Muscle layer of duodenum (tissue), 2 donors: ENCODE measurements around the gene FMNL3.
"Not testable (repeated sequence)": the region's sequence is repeated elsewhere in the genome, so short reads cannot be mapped to it uniquely, and the experiment has no call there.

Experiments used
- H3K27ac ChIP-seq: one replicate; pipeline ENCODE4 v1.7.0; 2013; ENCODE audit warnings: mild to moderate bottlenecking, low read length
- H3K27me3 ChIP-seq: one replicate; pipeline ENCODE4 v1.7.0; 2013; ENCODE audit warnings: low read depth, mild to moderate bottlenecking, control low read depth, low read length
- H3K36me3 ChIP-seq, 2 donors: one replicate each; pipeline ENCODE4 v1.7.0; 2013; ENCODE audit warnings: low read length in 2 of 2, control low read depth in 1 of 2, mild to moderate bottlenecking in 1 of 2; ENCODE audit not compliant: insufficient read depth in 2 of 2, control insufficient read depth in 1 of 2
- H3K4me1 ChIP-seq, 2 donors: one replicate each; pipeline ENCODE4 v1.7.0; 2013; ENCODE audit warnings: low read length in 2 of 2, mild to moderate bottlenecking in 2 of 2, control low read depth in 1 of 2, moderate library complexity in 1 of 2; ENCODE audit not compliant: insufficient read depth in 2 of 2, control insufficient read depth in 1 of 2
- H3K4me3 ChIP-seq, 2 donors: one replicate each; pipeline ENCODE4 v1.7.0; 2013; ENCODE audit warnings: low read length in 2 of 2, low read depth in 1 of 2, mild to moderate bottlenecking in 1 of 2
- H3K9me3 ChIP-seq, 2 donors: one replicate each; pipeline ENCODE4 v1.7.0; 2013; ENCODE audit warnings: low read length in 2 of 2, control low read depth in 1 of 2, mild to moderate bottlenecking in 1 of 2; ENCODE audit not compliant: control insufficient read depth in 1 of 2
- donor health status: healthy.

FMNL3 gene, protein sequence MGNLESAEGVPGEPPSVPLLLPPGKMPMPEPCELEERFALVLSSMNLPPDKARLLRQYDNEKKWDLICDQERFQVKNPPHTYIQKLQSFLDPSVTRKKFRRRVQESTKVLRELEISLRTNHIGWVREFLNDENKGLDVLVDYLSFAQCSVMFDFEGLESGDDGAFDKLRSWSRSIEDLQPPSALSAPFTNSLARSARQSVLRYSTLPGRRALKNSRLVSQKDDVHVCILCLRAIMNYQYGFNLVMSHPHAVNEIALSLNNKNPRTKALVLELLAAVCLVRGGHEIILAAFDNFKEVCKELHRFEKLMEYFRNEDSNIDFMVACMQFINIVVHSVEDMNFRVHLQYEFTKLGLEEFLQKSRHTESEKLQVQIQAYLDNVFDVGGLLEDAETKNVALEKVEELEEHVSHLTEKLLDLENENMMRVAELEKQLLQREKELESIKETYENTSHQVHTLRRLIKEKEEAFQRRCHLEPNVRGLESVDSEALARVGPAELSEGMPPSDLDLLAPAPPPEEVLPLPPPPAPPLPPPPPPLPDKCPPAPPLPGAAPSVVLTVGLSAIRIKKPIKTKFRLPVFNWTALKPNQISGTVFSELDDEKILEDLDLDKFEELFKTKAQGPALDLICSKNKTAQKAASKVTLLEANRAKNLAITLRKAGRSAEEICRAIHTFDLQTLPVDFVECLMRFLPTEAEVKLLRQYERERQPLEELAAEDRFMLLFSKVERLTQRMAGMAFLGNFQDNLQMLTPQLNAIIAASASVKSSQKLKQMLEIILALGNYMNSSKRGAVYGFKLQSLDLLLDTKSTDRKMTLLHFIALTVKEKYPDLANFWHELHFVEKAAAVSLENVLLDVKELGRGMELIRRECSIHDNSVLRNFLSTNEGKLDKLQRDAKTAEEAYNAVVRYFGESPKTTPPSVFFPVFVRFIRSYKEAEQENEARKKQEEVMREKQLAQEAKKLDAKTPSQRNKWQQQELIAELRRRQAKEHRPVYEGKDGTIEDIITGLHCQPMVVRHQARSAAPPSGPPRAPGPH

DNA sequence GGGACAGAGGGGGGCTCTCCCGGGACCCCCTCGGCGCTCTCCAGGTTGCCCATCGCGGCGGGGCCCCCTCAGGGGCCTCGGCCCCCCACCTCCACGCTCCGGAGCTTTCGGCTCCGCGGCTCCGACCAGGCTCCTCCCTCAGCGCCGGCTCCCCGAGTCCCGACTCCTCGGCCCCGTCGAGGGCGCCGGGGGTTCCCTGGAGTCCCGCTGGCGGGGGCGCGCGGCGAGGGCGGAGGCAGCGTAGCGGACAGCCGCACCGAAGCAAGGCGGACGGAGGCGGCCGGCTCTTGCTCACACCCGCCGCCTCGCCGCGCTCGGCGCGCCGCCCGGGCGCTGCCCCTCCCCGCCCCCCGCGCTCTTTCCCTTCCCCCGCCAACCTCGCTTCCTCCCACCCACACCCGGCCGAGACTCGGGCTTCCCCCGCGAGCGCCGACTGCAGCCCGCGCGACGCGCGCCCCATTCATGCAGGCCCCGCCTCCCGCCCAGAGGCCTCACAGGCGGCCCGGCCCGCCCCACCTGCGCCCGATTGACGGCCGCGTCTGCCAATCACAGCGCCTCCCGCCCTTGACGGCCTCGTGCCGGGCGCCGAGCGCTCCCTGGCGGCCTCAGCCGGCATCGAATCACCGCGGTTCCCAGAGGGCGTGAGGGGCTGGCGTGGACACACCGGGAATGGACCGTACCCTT lies at the start of gene FMNL3:
TSS of gene FMNL3 (minus strand) at position 278 of the 684 bp plus-strand sequence. CDS start at position 53, 225 bp downstream.
- Histone ChIP-seq H3K9me3 (no peaks in the 10 kb centered on the region), H3K27me3 (no peaks in the 10 kb centered on the region), H3K4me3 (peak within 1 kb of the TSS; percentile 64 to 73), H3K27ac (peak within 1 kb of the TSS; percentile 77), H3K4me1 (peaks cover 19% of the 10 kb centered on the region in 2 donors), H3K36me3 (no peaks in the 10 kb centered on the region)

- Histone ChIP-seq H3K4me1 (peaks cover 16 to 75% of the 10 kb centered on the region in 2 donors), H3K27ac (no peak overlapping the region), H3K36me3 (peaks cover 29 to 32% of the 10 kb centered on the region in 2 donors)
These were observed 43.8 kb upstream of the FMNL3 start for GRCh38 chr12:49750996-49751393.

GRCh38 chr12:49750027-49750995 lies 43.1 kb upstream of the FMNL3 start:
- no peaks in the 10 kb centered on the region for H3K9me3 ChIP-seq
- peaks cover 16 to 81% of the 10 kb centered on the region in 2 donors for H3K4me1 ChIP-seq
- H3K36me3 ChIP-seq, result peaks cover 26% of the 10 kb centered on the region in 2 donors
- no peak overlapping the region for H3K4me3 ChIP-seq
- H3K27ac ChIP-seq, result no peak overlapping the region
- H3K27me3 ChIP-seq, result no peaks in the 10 kb centered on the region

More at GRCh38 chr12:49750996-49751393, 43.8 kb upstream of the FMNL3 start:
- H3K27me3 ChIP-seq, result no peaks in the 10 kb centered on the region
- no peak overlapping the region for H3K4me3 ChIP-seq
- no peaks in the 10 kb centered on the region for H3K9me3 ChIP-seq

DNA sequence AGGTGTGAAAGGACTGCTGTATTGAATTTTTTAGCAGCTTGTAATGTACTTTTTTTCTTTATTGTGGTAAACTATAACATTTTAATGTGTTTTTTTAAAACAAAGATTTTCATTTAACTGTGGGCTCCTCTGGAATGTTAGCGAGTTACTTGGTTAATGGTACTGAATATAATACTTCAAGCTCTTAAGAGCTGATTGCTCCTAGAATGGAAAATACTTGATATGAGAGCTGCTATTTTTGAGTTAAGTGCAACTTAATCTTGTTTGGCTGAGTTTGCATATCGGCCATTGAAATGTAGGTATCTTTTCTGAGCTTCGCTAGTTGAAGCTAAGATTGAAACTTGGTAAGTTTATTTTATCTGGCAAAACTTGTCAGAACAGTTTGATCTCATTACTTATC lies 41.6 kb upstream of the FMNL3 start:
- Histone ChIP-seq H3K36me3 (peaks cover 12 to 13% of the 10 kb centered on the region in 2 donors), H3K27ac (no peak overlapping the region), H3K4me3 (no peak overlapping the region), H3K27me3 (no peaks in the 10 kb centered on the region), H3K4me1 (peaks cover 25 to 87% of the 10 kb centered on the region in 2 donors), H3K9me3 (no peaks in the 10 kb centered on the region)

DNA sequence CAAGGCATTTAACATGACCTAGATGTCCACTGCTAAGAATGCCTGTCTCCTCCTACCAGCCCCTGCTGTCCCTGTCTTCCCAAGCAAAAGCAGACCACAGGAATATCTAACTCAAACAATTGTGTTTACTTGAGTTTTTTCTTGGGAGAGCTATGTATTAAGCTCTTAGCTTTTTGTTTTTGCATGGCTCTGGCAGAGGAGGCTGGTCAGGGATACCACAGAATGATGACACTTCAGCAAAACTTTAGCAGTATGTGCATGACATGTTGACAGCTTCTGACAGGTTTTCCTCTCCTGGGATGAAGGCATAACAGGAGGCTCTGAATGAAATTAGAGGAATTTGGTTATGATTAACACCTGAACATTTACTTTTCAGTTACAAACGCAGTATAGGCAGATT lies 41.1 kb upstream of the FMNL3 start:
- no peaks in the 10 kb centered on the region for H3K9me3 ChIP-seq
- peaks cover 25 to 87% of the 10 kb centered on the region in 2 donors for H3K4me1 ChIP-seq
- H3K27ac ChIP-seq, result no peak overlapping the region
- H3K4me3 ChIP-seq, result no peak overlapping the region
- peaks cover 7 to 9% of the 10 kb centered on the region in 2 donors for H3K36me3 ChIP-seq
- H3K27me3 ChIP-seq, result no peaks in the 10 kb centered on the region

DNA sequence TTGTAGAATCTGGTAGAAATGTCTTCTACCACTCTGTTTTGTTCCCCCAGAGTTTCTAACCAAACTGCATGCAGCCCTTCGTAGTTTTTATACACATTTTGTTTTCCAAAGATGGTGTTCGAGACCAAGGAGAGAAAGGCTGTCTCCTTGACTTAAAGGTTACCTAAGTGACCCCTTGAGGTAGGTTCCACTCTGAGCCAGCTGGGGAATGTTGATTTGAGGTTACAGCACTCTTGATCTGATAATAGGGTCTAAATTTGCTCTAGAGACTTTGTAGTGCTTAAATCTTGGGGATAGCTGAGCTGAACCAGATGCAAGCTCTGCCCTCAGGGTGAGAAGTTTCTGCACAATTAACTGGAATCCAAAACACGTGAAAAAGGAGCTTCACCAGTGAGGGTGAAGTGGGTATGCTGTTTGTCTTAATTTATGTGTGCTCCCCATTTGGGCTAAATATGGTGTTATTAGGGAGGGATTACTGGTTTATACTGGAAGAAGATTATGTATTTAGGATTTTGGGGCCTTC lies 37.2 kb upstream of the FMNL3 start:
- H3K27ac ChIP-seq, result no peak overlapping the region
- no peaks in the 10 kb centered on the region for H3K9me3 ChIP-seq
- H3K4me3 ChIP-seq, result no peak overlapping the region
- peaks cover 0 to 6% of the 10 kb centered on the region in 2 donors for H3K36me3 ChIP-seq
- H3K27me3 ChIP-seq, result no peaks in the 10 kb centered on the region
- peaks cover 12 to 61% of the 10 kb centered on the region in 2 donors for H3K4me1 ChIP-seq

GRCh38 chr12:49741882-49742620 lies 34.8 kb upstream of the FMNL3 start:
- Histone ChIP-seq H3K27me3 (no peaks in the 10 kb centered on the region), H3K9me3 (no peaks in the 10 kb centered on the region), H3K36me3 (peaks cover 0 to 6% of the 10 kb centered on the region in 2 donors), H3K4me1 (peaks cover 12 to 42% of the 10 kb centered on the region in 2 donors), H3K4me3 (peak overlapping the region; percentile 83 to 91), H3K27ac (peak overlapping the region; percentile 95)

GRCh38 chr12:49740930-49741881 lies 34.0 kb upstream of the FMNL3 start, which contains the start of gene TMBIM6:
TSS of gene TMBIM6 (plus strand) at chr12:49741557. CDS start at chr12:49752494, 10,937 bp downstream.
- H3K36me3 ChIP-seq, result peaks cover 0 to 6% of the 10 kb centered on the region in 2 donors
- peak within 1 kb of the TSS; percentile 83 to 91 for H3K4me3 ChIP-seq
- H3K27ac ChIP-seq, result peak within 1 kb of the TSS; percentile 95
- no peaks in the 10 kb centered on the region for H3K9me3 ChIP-seq
- no peaks in the 10 kb centered on the region for H3K27me3 ChIP-seq
- H3K4me1 ChIP-seq, result peaks cover 12 to 37% of the 10 kb centered on the region in 2 donors

DNA sequence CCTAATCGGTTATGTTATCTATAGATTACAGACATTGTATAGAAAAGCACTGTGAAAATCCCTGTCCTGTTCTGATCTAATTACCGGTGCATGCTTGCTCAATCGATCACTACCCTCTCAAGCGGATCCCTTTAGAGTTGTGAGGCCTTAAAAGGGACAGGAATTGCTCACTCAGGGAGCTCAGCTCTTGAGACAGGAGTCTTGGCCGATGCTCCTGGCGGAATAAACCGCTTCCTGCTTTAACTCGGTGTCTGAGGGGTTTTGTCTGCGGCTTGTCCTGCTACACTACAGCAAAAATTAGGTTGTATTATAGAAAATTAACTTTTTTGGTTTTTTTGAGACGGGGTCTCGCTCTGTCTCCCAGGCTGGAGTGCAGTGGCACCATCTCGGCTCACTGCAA lies 33.1 kb upstream of the FMNL3 start:
- not testable (repeated sequence) for H3K27ac ChIP-seq, H3K9me3 ChIP-seq, H3K4me3 ChIP-seq

More for the DNA sequence above, 33.1 kb upstream of the FMNL3 start:
- peaks cover 12 to 29% of the 10 kb centered on the region in 2 donors for H3K4me1 ChIP-seq
- H3K27me3 ChIP-seq, H3K36me3 ChIP-seq: not testable (repeated sequence)
